GM12872 (cell line): Measurements from ENCODE around the gene INCA1.

Source experiments
- TF ChIP-seq, protein P1 (sequence below): IDR thresholded peaks from 3 replicates; pipeline ENCODE4 v1.5.1; 2011; ENCODE audit warnings: low read depth, mild to moderate bottlenecking, low read length, moderate library complexity; ENCODE audit not compliant: insufficient read depth

Gene INCA1, protein sequence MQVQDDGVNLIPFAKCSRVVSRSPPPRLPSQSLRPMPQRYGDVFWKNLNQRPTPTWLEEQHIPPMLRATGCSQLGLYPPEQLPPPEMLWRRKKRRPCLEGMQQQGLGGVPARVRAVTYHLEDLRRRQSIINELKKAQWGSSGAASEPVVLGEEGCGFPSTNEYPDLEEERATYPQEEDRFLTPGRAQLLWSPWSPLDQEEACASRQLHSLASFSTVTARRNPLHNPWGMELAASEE

GRCh38 chr17:4997302-4998026 lies at the start of gene INCA1, which contains the start of gene KIF1C:
TSS of gene INCA1 (minus strand) at chr17:4997522. CDS start at chr17:4994437, 3,085 bp downstream.
TSS of gene KIF1C (plus strand) at chr17:4997950. CDS start at chr17:5000247, 2,297 bp downstream.
- TF ChIP-seq, protein P1, sequence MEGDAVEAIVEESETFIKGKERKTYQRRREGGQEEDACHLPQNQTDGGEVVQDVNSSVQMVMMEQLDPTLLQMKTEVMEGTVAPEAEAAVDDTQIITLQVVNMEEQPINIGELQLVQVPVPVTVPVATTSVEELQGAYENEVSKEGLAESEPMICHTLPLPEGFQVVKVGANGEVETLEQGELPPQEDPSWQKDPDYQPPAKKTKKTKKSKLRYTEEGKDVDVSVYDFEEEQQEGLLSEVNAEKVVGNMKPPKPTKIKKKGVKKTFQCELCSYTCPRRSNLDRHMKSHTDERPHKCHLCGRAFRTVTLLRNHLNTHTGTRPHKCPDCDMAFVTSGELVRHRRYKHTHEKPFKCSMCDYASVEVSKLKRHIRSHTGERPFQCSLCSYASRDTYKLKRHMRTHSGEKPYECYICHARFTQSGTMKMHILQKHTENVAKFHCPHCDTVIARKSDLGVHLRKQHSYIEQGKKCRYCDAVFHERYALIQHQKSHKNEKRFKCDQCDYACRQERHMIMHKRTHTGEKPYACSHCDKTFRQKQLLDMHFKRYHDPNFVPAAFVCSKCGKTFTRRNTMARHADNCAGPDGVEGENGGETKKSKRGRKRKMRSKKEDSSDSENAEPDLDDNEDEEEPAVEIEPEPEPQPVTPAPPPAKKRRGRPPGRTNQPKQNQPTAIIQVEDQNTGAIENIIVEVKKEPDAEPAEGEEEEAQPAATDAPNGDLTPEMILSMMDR: no peak

- TF ChIP-seq, protein P1: no peak
These were observed 48.2 kb upstream of the INCA1 start for GRCh38 chr17:5045496-5045895.

GRCh38 chr17:5044630-5045029 lies 47.3 kb upstream of the INCA1 start:
- TF ChIP-seq, protein P1: no peak

DNA sequence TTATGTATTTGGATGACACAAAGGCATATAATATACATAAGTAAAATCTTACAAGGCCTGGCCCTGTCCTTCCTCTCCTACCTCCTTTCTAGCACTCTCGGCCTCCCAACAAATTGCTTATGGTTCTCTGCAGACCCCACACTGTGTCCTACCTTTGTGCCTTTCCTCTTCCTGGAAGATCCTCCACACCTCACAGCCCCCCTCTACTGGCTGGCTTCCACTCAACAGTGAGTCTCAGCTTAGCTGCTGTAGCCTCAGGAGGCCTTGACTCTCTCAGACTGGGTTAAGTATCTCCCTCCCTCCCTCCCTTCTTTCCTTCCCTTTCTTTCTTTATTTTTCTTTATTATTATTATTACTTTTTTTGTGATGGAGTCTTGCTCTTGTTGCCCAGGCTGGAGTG lies 46.2 kb upstream of the INCA1 start:
- TF ChIP-seq, protein P1: no peak

DNA sequence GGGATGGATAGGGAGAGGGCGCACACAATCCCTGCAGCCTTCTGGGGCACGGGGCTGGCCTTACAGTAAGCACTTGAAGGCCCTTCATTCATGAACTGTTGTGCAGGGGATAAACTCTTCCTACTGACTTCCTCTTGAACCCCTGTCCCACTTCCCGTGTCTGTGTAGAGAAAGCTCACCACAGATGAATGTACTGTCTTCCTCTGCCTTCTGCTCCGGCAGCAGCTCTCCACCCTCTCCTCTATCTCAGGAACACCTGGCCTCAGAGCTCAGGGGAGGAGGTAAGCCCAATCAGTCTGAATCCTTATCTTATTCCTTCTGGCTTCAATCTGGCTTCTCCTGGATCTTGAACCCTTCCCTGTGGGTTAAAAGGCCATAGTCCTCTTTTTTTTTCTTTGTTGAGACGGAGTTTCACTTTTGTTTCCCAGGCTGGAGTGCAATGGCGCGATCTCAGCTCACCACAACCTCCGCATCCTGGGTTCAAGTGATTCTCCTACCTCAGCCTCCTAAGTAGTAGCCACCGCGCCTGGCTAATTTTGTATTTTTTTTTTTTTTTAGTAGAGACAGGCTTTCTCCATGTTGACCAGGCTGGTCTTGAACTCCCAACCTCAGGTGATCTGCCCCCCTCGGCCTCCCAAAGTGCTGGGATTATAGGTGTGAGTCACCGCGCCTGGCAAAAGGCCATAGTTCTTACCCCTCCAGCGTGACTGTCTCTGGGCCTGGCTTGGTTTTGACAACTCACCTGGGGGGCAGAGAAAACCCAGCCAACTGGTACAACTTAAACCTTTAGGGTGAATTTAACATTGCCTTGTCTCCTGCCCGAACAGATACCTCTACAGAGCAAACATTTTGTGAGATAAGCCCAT lies 45.1 kb upstream of the INCA1 start:
- TF ChIP-seq, protein P1: no peak

GRCh38 chr17:5035315-5035714 lies 38.0 kb upstream of the INCA1 start, which contains the start of gene SLC52A1:
TSS of gene SLC52A1 (minus strand) at chr17:5035426. CDS start at chr17:5034606, 820 bp downstream.
- TF ChIP-seq, protein P1: no peak

DNA sequence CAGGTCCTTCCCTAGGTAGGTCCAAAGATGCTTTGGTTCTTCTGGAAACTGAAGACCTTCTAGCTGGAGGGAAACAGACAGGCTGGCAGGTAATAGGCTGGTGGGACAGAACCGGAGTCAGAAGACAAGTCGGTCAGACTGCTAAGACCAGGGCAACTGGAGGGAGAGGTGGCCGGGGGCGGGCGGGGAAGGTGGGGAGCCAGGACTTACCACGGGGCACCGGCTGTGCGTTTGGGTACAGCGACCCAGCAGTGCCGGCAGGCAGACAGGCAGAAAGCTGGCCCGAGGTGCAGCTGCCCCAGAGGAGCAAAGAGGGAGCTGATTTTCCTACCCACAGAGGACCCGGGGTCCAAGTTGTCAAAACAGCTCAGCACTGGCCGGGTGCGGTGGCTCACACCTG lies 37.3 kb upstream of the INCA1 start:
- TF ChIP-seq, protein P1: no peak
